NCI-H2107 treated with DMSO at 0.1 percent for 48 hours (cell line): Measurements from ENCODE around the gene SRPX2.
A peak's percentile ranks its signal among the peaks of the same experiment; 100 is the strongest.

Experiments used
- DNase-seq: peaks from one replicate; lab custom pipeline; 2025; ENCODE audit not compliant: unreplicated experiment; lab: John Stamatoyannopoulos, UW

The SRPX2 gene, protein sequence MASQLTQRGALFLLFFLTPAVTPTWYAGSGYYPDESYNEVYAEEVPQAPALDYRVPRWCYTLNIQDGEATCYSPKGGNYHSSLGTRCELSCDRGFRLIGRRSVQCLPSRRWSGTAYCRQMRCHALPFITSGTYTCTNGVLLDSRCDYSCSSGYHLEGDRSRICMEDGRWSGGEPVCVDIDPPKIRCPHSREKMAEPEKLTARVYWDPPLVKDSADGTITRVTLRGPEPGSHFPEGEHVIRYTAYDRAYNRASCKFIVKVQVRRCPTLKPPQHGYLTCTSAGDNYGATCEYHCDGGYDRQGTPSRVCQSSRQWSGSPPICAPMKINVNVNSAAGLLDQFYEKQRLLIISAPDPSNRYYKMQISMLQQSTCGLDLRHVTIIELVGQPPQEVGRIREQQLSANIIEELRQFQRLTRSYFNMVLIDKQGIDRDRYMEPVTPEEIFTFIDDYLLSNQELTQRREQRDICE

DNA sequence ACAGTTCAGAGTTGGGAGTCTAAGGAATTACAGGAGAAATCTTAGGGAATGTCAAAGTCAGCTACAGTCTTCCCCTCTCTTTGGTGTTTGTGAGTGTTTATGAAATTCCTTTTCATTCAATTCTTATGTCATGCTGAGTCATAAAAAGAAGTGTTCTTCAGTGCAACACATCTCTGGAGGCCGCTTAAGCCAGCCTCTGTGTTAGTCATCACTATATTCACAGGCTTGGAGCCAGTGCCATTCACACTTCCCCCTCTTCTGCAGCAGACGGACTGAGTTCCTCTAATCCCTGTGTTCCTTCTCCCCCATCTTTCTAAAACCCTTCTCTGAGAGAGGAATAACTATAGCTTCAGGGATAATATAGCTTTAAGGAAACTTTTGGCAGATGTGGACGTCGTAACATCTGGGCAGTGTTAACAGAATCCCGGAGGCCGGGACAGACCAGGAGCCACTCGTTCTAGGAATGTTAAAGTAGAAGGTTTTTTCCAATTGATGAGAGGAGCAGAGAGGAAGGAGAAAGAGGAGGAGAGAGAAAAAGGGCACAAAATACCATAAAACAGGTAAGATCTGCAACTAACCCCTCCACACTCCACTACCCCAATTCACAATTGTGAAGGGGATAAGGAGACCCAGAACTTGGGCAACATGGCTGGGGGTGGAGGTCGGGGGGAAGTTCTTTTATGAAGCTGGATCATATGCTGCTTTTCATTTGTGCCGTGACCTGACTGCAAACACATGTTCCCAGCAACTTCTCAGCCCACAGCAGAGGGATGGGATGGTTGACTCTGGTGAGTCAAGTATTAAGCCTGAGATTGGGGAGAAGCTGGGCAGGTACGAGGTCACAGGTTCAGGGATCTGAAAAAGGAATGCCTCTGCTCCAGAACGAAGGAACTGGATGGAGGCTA lies at the start of gene SRPX2:
Gene SRPX2, plus strand, starts transcription at position 244 of the 905 bp plus-strand sequence. CDS start 2,124 bp downstream, outside the sequence.
- no peak for DNase-seq

DNA sequence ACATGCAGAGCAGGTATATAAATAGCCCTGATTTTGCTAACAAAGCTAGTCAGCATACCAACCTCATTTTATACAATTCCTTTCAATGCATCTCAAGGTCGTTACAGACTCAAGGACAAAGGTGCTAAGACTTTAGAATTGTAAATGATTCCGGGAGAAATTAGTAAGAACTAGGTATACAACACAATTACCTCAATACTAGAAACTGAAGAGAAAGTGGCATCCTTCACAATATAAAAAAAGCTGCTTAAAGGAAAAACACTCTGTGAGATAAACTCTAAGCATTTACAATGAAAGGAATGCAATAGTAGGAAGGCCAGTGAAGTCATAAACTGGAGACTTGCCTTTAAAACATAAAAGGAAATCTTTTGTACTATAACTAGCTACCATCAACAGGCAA lies 47.4 kb upstream of the SRPX2 start:
- no peak for DNase-seq

DNA sequence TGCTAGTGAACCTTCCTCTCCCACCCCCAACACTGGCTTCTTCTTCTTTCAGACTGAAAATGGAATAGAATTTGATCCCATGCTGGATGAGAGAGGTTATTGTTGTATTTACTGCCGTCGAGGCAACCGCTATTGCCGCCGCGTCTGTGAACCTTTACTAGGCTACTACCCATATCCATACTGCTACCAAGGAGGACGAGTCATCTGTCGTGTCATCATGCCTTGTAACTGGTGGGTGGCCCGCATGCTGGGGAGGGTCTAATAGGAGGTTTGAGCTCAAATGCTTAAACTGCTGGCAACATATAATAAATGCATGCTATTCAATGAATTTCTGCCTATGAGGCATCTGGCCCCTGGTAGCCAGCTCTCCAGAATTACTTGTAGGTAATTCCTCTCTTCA lies 44.5 kb upstream of the SRPX2 start:
- no peak for DNase-seq

- DNase-seq: no peak
These were observed 43.7 kb upstream of the SRPX2 start for GRCh38 chrX:100600340-100600739.

GRCh38 chrX:100600758-100601157 lies 43.2 kb upstream of the SRPX2 start:
- DNase-seq: no peak

- DNase-seq: no peak
These were observed 37.2 kb upstream of the SRPX2 start for GRCh38 chrX:100606753-100607152.

GRCh38 chrX:100609591-100609990 lies 34.4 kb upstream of the SRPX2 start:
- no peak for DNase-seq

DNA sequence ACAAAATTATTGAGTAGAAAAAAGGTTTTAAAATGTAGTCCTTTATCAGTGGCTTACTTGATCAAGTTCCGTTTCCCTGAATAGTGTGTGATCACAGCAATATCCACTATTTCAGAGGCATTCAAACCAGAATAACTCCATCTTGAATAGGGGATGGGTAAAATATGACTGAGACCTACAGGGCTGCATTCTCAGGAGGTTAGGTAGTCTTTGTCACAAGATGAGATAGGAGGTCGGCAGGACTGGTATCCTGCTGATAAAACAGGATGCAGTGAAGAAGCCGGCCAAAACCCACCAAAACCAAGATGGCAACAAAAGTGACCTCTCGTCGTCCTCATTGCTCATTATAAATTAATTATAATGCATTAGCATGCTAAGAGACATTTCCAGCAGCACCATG lies 32.0 kb upstream of the SRPX2 start:
- DNase-seq: no peak

DNA sequence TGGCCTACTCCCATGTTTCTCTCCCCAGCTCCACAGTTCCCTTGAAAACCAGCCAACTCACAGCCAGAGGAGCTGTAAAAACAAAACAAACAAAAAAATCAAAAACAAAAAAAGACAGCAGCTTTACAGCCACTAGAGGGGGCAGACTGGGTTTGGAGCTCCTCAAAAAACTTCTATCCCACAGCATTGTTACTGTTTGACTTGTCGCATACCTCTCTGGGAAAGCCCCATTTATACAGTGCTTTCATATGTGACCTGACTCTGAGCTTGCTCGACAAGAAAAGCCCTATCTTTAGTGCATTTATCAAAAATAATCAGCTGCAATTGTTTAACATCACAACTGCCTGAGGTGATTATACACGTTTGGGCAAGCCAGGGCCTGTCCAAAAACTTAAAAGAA lies 29.0 kb upstream of the SRPX2 start:
- DNase-seq: peak; percentile 31

DNA sequence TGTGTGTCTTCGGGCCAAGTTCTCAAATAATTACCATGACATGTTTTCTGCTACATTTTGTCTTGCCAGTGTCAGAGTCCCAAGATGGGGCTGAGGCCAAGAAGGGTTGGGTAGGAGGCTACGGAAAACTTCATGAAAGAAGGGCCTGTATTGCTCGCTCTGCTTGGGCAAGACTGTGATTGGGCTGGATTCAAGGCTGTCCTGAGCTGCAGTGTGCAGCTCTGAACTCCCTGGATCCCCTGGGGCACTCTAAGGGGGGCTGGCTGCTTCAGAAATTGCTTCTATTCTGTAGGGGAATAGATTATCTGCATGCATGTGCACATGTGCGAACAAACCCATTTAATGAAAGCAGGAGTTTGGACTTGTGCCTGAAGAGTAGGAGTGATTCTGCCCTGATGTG lies 21.0 kb upstream of the SRPX2 start:
- no peak for DNase-seq

GRCh38 chrX:100625985-100626491 lies 18.0 kb upstream of the SRPX2 start:
- peak; percentile 53 for DNase-seq

- DNase-seq: no peak
These were observed 9.0 kb upstream of the SRPX2 start for GRCh38 chrX:100635040-100635439.

DNA sequence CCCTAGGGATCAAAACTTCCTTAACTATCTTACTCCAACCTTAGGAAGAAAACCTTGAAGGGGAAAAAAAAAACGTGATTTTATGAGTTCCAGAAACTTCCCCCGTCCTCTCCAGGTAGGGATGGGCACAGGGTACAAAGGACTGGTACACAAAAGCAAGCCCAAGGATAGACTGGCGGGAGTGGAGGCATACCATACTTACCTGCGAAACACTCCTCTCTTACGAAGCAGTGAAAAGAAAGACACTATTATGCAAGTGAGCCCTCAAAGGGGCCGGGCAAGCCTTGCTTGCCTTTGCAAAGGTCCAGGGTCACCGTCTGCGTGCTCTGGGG lies 8.0 kb upstream of the SRPX2 start:
- DNase-seq: no peak

DNA sequence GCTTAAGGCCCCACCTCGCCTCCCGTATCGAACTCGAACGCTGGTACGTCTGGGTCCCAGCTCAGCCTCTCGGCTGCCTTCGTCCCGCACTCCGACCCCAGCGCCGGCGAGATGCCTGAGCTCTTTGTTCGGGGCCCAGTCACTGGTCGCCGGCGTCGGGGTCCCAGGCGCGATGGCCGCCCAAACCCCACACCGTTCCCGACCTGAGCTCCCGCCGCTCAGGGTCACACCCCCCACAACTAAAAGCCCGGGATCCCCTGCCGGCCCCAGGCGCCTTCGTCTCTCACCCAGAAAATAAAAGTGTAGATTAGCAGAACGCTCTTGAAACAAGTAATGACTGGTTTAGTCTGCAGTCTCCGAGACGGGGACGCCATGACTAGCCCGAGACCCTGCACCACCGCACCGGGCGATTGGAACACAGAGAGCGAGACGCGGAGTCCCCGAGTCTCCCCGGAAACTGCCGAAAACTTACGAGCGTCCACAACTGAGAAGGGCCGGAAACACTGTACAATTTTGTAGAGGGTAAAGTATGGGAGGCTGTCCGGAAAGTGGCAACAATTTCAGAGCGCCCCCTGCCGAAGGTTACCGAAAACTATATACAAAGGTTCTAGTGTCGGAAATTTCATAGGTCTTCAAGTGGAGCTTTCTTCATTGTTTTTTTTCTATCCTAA lies 7.5 kb upstream of the SRPX2 start, which contains the start of gene TSPAN6:
Gene TSPAN6, minus strand, starts transcription at position 486 of the 671 bp plus-strand sequence. Its CDS starts 112 bp downstream, at position 374.
- peak; percentile 88 for DNase-seq

GRCh38 chrX:100642290-100642689 lies 1.7 kb upstream of the SRPX2 start:
- no peak for DNase-seq

- no peak for DNase-seq
These were observed 787 bp upstream of the SRPX2 start for GRCh38 chrX:100643212-100643611.

GRCh38 chrX:100645106-100645505 lies 1.1 kb downstream of the SRPX2 start:
- no peak for DNase-seq

DNA sequence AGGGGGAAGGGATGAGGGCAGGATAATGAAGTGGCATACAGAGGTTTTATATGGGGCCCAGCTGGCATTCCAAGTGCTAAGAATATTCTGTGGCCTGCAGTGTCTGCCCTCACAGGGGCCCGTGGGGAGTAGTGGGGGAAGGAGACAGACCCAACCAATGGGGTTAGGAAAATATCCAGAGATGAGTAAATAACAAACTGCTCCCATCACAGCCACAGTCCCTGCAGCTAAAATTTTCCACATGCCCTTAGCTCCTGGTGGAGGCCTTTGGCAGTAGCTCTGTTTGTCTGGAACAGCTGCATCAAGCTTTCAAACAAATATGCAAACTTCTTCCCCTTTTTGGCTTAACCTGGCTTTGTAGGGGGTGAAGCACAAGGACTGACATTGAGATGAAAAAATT lies 3.1 kb downstream of the SRPX2 start:
- no peak for DNase-seq

- no peak for DNase-seq
These were observed 3.7 kb downstream of the SRPX2 start for GRCh38 chrX:100647739-100648138.

DNA sequence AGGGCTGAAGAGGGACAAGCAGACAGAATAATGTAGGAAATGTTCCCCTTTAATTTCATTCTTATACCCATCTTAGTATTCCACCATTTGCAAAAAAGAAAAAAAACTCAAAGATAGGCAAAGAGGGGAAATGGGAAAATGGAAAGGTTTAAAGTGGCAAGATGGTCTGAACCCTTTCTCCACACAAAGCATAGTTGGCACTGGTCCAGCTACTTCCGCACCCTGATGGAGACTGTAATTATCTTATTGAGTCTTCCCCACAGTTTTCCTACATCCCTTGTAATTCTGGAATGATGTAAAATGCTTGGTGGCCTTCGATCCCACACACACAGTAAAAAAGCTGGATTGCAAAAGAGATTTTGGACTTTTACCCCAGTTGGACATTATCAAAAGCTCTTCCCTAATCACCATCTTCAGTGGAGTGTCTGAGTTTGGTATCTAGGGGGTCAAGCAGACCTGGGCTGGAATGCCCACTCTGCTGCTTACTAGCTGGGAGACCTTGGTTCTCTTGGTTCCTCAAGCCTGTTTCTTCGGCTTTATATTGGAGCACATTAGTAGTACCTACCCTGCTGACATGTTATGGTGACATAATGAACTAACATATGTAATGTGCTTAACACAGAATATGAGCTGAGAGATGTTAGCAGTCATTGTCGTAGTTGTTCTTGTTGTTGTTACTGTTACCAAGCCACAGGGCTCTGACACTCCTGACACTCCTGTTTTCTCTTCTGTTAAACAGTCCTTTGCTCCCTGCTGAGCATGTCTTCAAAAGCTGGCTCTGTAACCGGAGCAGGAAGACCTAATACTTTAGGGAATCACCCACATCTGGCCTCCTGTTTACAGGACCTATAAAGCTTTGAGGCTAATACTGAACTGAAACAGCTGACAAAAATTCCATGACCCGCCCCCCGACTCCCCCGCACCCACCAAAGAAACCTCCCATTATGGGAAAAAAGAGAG lies 4.7 kb downstream of the SRPX2 start:
- no peak for DNase-seq
